HL-60 (cell line): ENCODE measurements around the gene CPN2.

Source experiments
- DNase-seq, 2 experiments: peaks; one replicate each; pipeline ENCODE4 v3.0.0-alpha.2; 2010 to 2020; ENCODE audit warnings: low read depth in 1 of 2, low spot score in 1 of 2
- H3K27ac ChIP-seq: fragments of 250-450 bp; sonication (Bioruptor Pico); replicated peaks from 2 replicates; pipeline ENCODE4 v1.5.1; 2020; ENCODE audit warnings: mild to moderate bottlenecking, moderate library complexity
- H3K27me3 ChIP-seq: fragments of 250-450 bp; sonication (Bioruptor Pico); 2 replicates; pipeline ENCODE4 v1.5.1; 2021; ENCODE audit warnings: mild to moderate bottlenecking, moderate library complexity; ENCODE audit not compliant: insufficient read depth, poor library complexity, severe bottlenecking
- H3K4me3 ChIP-seq: replicated peaks from 2 replicates; pipeline ENCODE4 v1.5.1; 2011; ENCODE audit warnings: mild to moderate bottlenecking, control low read depth, low read length; ENCODE audit not compliant: insufficient read depth
- CTCF ChIP-seq: IDR thresholded peaks from one replicate; pipeline ENCODE4 v1.5.1; 2011; ENCODE audit warnings: low read length, control low read depth, inconsistent platforms; ENCODE audit not compliant: insufficient read depth
- GABPA ChIP-seq: IDR thresholded peaks from 2 replicates; pipeline ENCODE4 v1.6.1; 2012; ENCODE audit warnings: low read depth
- POLR2AphosphoS5 ChIP-seq: IDR thresholded peaks from 2 replicates; pipeline ENCODE4 v1.6.1; 2012; ENCODE audit warnings: low read depth
- REST ChIP-seq: IDR thresholded peaks from 2 replicates; pipeline ENCODE4 v1.6.1; 2012; ENCODE audit warnings: low read depth; ENCODE audit not compliant: insufficient replicate concordance
- SPI1 ChIP-seq: IDR thresholded peaks from 2 replicates; pipeline ENCODE4 v1.6.1; 2012; ENCODE audit warnings: low read depth, mild to moderate bottlenecking, borderline replicate concordance

CPN2 gene

GRCh38 chr3:194374935-194375334 is 23.8 kb upstream of the CPN2 start:
- peaks cover 18% of the 10 kb centered on the region for H3K27me3 ChIP-seq
- H3K27ac ChIP-seq = no peak overlapping the region
- TF ChIP-seq CTCF (no peak), GABPA (no peak), SPI1 (no peak), POLR2AphosphoS5 (no peak), REST (no peak)
- DNase-seq = no peak
- no peak overlapping the region for H3K4me3 ChIP-seq

- DNase-seq = no peak
- H3K4me3 ChIP-seq = no peak overlapping the region
- H3K27me3 ChIP-seq = peaks cover 22% of the 10 kb centered on the region
- H3K27ac ChIP-seq = no peak overlapping the region
- TF ChIP-seq SPI1 (no peak), POLR2AphosphoS5 (no peak), CTCF (no peak), REST (no peak), GABPA (no peak)
Observed at GRCh38 chr3:194373899-194374298, 22.8 kb upstream of the CPN2 start.

GRCh38 chr3:194373028-194373427 is 21.9 kb upstream of the CPN2 start:
- no peak overlapping the region for H3K27ac ChIP-seq
- no peak for TF ChIP-seq POLR2AphosphoS5
- no peak for TF ChIP-seq REST
- no peak for TF ChIP-seq CTCF
- no peak for TF ChIP-seq GABPA
- TF ChIP-seq SPI1 = no peak
- no peak overlapping the region for H3K4me3 ChIP-seq
- peaks cover 28% of the 10 kb centered on the region for H3K27me3 ChIP-seq
- DNase-seq = no peak
